HEK293T (cell line): ENCODE results near the gene SUMO2.

Source experiments
- BHLHE40 ChIP-seq: fragments of 450-650 bp; IDR thresholded peaks from 2 replicates; pipeline ENCODE4 v1.6.1; 2016; ENCODE audit warnings: mild to moderate bottlenecking, moderate library complexity, borderline replicate concordance
- ELF4 ChIP-seq: fragments of 450-650 bp; IDR thresholded peaks from 2 replicates; pipeline ENCODE4 v1.6.1; 2017; ENCODE audit warnings: antibody characterized with exemption
- FOXA1 ChIP-seq: fragments of 450-650 bp; IDR thresholded peaks from 2 replicates; pipeline ENCODE4 v1.6.1; 2016; ENCODE audit warnings: mild to moderate bottlenecking
- FOXK2 ChIP-seq: fragments of 450-650 bp; IDR thresholded peaks from 2 replicates; pipeline ENCODE4 v1.6.1; 2016; ENCODE audit warnings: mild to moderate bottlenecking
- FOXM1 ChIP-seq: fragments of 450-650 bp; IDR thresholded peaks from 2 replicates; pipeline ENCODE4 v1.6.1; 2017; ENCODE audit warnings: mild to moderate bottlenecking, borderline replicate concordance
- SP1 ChIP-seq: fragments of 450-650 bp; IDR thresholded peaks from 2 replicates; pipeline ENCODE4 v1.6.1; 2017
- SUZ12 ChIP-seq: fragments of 450-650 bp; IDR thresholded peaks from 2 replicates; pipeline ENCODE4 v1.6.1; 2016; ENCODE audit warnings: mild to moderate bottlenecking
- TARDBP ChIP-seq: fragments of 450-650 bp; IDR thresholded peaks from 2 replicates; pipeline ENCODE4 v1.6.1; 2016
- TF ChIP-seq, protein P1 (sequence below): fragments of 450-650 bp; IDR thresholded peaks from 2 replicates; pipeline ENCODE4 v1.6.1; 2016

DNA sequence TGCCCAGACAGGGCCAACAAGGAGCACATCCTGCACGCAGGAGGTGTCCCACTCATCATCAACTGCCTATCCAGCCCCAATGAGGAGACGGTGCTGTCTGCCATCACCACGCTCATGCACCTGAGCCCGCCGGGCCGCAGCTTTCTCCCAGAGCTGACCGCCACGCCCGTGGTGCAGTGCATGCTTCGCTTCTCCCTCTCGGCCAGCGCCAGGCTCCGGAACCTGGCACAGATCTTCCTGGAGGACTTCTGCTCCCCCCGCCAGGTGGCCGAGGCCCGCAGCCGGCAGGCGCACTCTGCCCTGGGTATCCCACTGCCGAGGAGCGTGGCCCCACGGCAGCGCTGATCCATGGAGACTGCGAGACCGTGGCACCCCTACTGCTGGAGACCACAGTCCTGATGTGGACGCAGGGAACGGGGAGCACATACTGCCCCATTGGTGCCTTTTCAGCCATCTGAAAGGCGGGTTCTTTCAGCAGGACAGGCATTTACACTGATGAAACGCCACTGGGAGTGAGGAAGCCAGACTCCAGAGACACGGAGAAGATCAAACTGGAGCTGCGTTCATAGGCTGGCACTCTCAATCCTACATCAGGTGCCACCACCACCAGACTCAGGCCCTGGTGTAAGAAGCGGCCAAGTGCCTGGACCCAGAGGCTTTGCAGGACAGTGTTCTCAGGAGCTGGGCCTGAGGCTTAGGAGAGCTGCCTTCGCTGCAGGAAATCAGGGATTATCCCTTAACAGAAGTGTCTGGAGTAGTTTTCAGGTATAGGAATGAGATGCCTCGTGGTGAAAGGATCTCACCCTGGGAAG, 53.9 kb downstream of the SUMO2 start:
- no peak for TF ChIP-seq FOXK2
- no peak for TF ChIP-seq SUZ12
- TF ChIP-seq FOXM1 = no peak
- no peak for TF ChIP-seq FOXA1
- TF ChIP-seq ELF4 = no peak
- no peak for TF ChIP-seq TARDBP
- no peak for TF ChIP-seq BHLHE40
- TF ChIP-seq SP1 = no peak
- TF ChIP-seq, protein P1, sequence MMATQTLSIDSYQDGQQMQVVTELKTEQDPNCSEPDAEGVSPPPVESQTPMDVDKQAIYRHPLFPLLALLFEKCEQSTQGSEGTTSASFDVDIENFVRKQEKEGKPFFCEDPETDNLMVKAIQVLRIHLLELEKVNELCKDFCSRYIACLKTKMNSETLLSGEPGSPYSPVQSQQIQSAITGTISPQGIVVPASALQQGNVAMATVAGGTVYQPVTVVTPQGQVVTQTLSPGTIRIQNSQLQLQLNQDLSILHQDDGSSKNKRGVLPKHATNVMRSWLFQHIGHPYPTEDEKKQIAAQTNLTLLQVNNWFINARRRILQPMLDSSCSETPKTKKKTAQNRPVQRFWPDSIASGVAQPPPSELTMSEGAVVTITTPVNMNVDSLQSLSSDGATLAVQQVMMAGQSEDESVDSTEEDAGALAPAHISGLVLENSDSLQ = no peak
